ENCODE results near the gene PARP11. TPM values are rescaled to one million over a fixed set of nuclear protein-coding genes. Genes with fewer than 3 reads are reported as not detected.
A peak's percentile ranks its signal among the peaks of the same experiment; 100 is the strongest.

Gene PARP11
- total RNA-seq, 6 experiments from 2014 or later, result 2.9 to 7.5 (median 4.9) TPM

DNA sequence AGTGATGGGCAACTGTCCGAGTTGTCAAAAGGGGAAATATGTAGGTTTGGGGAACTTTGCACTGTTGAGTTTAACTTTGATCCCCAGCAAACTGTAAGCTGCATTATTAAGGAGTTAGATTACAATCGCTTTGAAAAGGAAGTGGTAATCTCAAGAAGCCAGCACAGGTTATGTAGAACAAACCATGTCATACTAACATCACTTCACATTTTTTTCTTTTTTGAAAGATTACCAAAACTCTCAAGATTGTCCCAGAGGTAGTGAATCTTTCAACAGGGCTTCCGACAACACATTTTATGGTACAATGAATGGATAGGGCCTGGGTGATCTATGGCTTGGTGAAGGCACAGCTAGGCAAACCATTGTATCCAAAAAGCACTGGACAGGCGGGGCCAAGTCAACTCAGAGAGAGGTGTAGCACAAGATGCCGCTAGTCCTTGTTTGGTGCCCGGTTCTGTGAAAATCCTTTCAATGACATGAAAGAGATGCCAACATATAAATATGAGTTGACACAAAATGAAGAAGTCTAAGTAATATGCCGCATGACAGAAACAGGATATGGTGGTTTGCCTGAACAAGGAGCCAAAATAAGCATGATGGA, 24.3 kb upstream of the PARP11 start:
- intact Hi-C loops (cut with DNase I), result no loop called here
- no peaks in the 10 kb centered on the region for H3K4me1 ChIP-seq
- no peak overlapping the region for H3K4me3 ChIP-seq
- ATAC-seq (peak in 1 of 4 donors; percentile 25), DNase-seq (no peak)
- no peaks in the 10 kb centered on the region for H3K27me3 ChIP-seq
- TF ChIP-seq POLR2A (IDR thresholded peaks at IDR 0.05), result no peak
- TF ChIP-seq, protein P1, sequence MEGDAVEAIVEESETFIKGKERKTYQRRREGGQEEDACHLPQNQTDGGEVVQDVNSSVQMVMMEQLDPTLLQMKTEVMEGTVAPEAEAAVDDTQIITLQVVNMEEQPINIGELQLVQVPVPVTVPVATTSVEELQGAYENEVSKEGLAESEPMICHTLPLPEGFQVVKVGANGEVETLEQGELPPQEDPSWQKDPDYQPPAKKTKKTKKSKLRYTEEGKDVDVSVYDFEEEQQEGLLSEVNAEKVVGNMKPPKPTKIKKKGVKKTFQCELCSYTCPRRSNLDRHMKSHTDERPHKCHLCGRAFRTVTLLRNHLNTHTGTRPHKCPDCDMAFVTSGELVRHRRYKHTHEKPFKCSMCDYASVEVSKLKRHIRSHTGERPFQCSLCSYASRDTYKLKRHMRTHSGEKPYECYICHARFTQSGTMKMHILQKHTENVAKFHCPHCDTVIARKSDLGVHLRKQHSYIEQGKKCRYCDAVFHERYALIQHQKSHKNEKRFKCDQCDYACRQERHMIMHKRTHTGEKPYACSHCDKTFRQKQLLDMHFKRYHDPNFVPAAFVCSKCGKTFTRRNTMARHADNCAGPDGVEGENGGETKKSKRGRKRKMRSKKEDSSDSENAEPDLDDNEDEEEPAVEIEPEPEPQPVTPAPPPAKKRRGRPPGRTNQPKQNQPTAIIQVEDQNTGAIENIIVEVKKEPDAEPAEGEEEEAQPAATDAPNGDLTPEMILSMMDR (IDR thresholded peaks at IDR 0.05), result no peak
- H3K9me3 ChIP-seq, result no peaks in the 10 kb centered on the region
- no peaks in the 10 kb centered on the region for H3K36me3 ChIP-seq
- WGBS (ENCODE audit: insufficient coverage, low coverage, low lambda C conversion rate, missing lambda C conversion rate), result 66% methylated on average over 7 of the region's 7 CpGs
- peak overlapping the region in 1 of 3 donors; percentile 16 for H3K27ac ChIP-seq

DNA sequence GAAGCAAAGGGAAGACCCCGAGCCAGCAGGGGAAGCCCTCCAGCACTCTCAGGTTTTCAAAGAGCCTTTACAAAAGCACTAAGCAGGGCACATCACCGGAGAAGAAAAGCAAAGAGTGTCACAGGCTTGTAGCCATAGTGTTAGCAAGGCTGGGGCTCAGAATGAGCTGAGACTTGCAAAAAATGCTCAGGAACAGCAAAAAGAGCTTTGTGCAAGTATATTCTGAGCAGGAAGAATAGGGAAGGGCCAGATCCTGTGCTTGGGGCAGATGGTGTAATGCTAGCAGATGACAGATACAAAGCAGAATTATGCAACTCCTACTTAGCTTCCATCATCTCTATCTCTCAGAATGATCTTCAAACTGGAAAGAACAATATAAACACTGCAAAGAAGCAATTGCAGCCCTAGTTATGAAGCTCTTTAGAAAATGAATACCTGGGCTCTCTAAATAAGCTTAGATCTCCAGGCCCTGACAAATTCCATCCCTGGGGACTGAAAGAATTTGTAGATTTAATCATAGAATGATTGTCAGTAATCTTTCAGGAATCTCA, 23.7 kb upstream of the PARP11 start:
- Histone ChIP-seq H3K27ac (peak overlapping the region in 1 of 3 donors; percentile 16), H3K4me3 (no peak overlapping the region), H3K36me3 (no peaks in the 10 kb centered on the region), H3K27me3 (no peaks in the 10 kb centered on the region), H3K4me1 (no peaks in the 10 kb centered on the region), H3K9me3 (no peaks in the 10 kb centered on the region)
- TF ChIP-seq, protein P1 (IDR thresholded peaks at IDR 0.05), result no peak
- TF ChIP-seq POLR2A (IDR thresholded peaks at IDR 0.05), result no peak
- DNase-seq, result no peak
- intact Hi-C loops (cut with DNase I), result no loop called here
- WGBS (ENCODE audit: insufficient coverage, low coverage, low lambda C conversion rate, missing lambda C conversion rate), result 25% methylated on average over 2 of the region's 2 CpGs
- peak; percentile 49 to 75 (median 64) for ATAC-seq

DNA sequence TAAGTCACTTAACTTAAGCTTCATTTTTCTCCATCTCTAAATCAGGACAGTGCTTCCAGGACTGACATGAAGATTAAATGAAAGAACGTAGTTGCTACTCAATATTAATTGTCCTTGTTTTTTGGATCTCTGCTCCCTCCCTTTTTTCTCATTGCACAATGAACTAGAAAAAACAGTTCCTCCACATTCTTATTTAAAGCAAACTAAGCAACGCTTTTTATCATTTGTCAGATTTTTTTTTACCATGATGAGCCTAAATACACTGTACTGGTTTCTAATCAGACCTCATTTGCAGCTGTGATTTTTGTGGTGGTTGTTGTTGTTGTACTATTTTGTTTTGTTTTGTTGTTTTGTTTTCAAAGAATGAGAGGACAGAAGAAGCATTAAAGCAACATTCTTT, 23.2 kb upstream of the PARP11 start:
- Histone ChIP-seq H3K4me1 (no peaks in the 10 kb centered on the region), H3K36me3 (no peaks in the 10 kb centered on the region), H3K27me3 (no peaks in the 10 kb centered on the region), H3K27ac (no peak overlapping the region), H3K9me3 (no peaks in the 10 kb centered on the region), H3K4me3 (no peak overlapping the region)
- DNase-seq (no peak), ATAC-seq (no peak)
- TF ChIP-seq POLR2A (IDR thresholded peaks at IDR 0.05), result no peak
- TF ChIP-seq, protein P1 (IDR thresholded peaks at IDR 0.05), result no peak
- WGBS (ENCODE audit: insufficient coverage, low coverage, low lambda C conversion rate, missing lambda C conversion rate), result 47% methylated on average over 2 of the region's 2 CpGs
- intact Hi-C loops (cut with DNase I), result no loop called here

DNA sequence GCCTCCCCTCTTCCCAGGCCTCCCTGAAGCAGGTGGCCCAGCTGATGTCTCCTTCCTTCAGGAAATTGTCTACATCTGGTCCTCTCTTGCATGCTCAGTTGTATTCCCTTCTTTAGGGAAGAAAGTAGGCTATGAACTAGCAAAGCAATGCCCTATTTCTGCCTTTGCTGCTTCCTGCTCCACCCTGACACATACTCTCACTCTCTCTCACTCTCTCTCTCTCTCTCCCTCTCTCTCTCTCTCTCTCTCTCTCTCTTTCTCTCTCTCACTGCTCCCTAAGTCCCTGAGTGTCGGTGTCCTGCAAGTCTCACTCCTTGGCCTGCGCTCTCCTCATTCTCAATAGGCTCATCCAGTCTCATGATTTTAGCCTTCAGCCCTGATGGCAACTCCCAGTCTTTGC, 19.4 kb upstream of the PARP11 start:
- H3K4me3 ChIP-seq, result no peak overlapping the region
- TF ChIP-seq POLR2A (IDR thresholded peaks at IDR 0.05), result no peak
- TF ChIP-seq, protein P1 (IDR thresholded peaks at IDR 0.05), result no peak
- no peaks in the 10 kb centered on the region for H3K36me3 ChIP-seq
- H3K4me1 ChIP-seq, result no peaks in the 10 kb centered on the region
- H3K9me3 ChIP-seq, result no peaks in the 10 kb centered on the region
- 77% methylated on average over 2 of the region's 2 CpGs for WGBS (ENCODE audit: insufficient coverage, low coverage, low lambda C conversion rate, missing lambda C conversion rate)
- DNase-seq (no peak), ATAC-seq (no peak)
- no peak overlapping the region for H3K27ac ChIP-seq
- H3K27me3 ChIP-seq, result no peaks in the 10 kb centered on the region
- intact Hi-C loops (cut with DNase I), result loop anchor here in 1 of 2 donors (5.0 kb wide), 1 partner anchor 150 kb away; no protein-coding TSS in a partner anchor

All from right lobe of liver (tissue), 6 donors.